Large intestine (tissue), 3 donors: Measurements from ENCODE around the gene ARHGEF6. TPM values are rescaled to one million over a fixed set of nuclear protein-coding genes. Genes with fewer than 3 reads are reported as not detected.

Experiments
- DNase-seq, 2 donors: peaks; one replicate each; pipeline versions ENCODE4 v3.0.0 to v3.0.0-alpha.2; 2013
- H3K27ac ChIP-seq: one replicate; pipeline ENCODE4 v1.5.1; 2013; ENCODE audit warnings: low read length
- H3K27me3 ChIP-seq: 2 replicates; pipeline ENCODE4 v1.6.1; 2013; ENCODE audit warnings: low read length; ENCODE audit not compliant: control insufficient read depth, insufficient read depth
- H3K36me3 ChIP-seq: 2 replicates; pipeline ENCODE4 v1.6.1; 2013; ENCODE audit warnings: low read length; ENCODE audit not compliant: control insufficient read depth, insufficient read depth
- H3K4me1 ChIP-seq: one replicate; pipeline ENCODE4 v1.6.1; 2013; ENCODE audit warnings: low read length; ENCODE audit not compliant: control insufficient read depth, insufficient read depth
- H3K4me3 ChIP-seq: one replicate; pipeline ENCODE4 v1.5.1; 2013; ENCODE audit warnings: low read length
- H3K9me3 ChIP-seq: one replicate; pipeline ENCODE4 v1.6.1; 2013; ENCODE audit warnings: mild to moderate bottlenecking, low read depth, low read length, moderate library complexity; ENCODE audit not compliant: control insufficient read depth
- WGBS: methylation state at CpG from one replicate; pipeline ENCODE4 v1.1.5; 2013; ENCODE audit warnings: low lambda C conversion rate; ENCODE audit not compliant: insufficient coverage; 5-methylcytosine and 5-hydroxymethylcytosine counted together
- polyA plus RNA-seq: library from polyadenylated mRNA; unstranded; fragments of 120-200 nt; gene quantifications from one replicate; pipeline ENCODE4 v1.2.1, GENCODE V29; 2013

The ARHGEF6 gene
- polyA plus RNA-seq, 1 donor = 8.7 TPM

GRCh38 chrX:136646602-136647239, 134.0 kb downstream of the ARHGEF6 start:
- DNase-seq = no peak

DNA sequence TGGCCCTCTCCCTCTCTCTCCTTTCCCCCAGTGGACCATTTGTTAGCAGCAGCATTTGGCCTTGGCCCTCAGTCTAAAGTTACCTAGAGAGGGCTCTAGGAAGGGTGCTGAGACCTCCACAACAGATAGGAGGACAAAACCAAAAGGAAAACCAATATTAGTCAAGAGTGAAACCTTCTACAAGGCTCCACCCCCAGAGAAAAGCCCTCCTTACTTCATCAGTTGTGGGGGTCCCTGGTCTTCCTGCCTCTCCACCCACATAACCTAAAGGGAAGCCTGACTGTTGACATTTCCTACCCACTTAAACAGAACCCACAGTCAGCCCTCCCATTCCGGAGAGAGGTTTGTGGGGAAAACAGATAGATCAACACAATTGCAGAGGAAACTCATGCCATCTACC, 137.5 kb downstream of the ARHGEF6 start:
- no peak overlapping the region for H3K27ac ChIP-seq
- H3K4me3 ChIP-seq = no peak overlapping the region
- no peak for DNase-seq
- H3K36me3 ChIP-seq = no peaks in the 10 kb centered on the region
- no peaks in the 10 kb centered on the region for H3K27me3 ChIP-seq
- no peaks in the 10 kb centered on the region for H3K4me1 ChIP-seq
- no peaks in the 10 kb centered on the region for H3K9me3 ChIP-seq
- WGBS = no CpG with 5 or more reads among the region's 1 CpG

More at GRCh38 chrX:136646602-136647239, 134.0 kb downstream of the ARHGEF6 start:
- WGBS = no CpG with 5 or more reads among the region's 5 CpGs
- Histone ChIP-seq H3K4me1 (no peaks in the 10 kb centered on the region), H3K36me3 (no peaks in the 10 kb centered on the region), H3K27ac (no peak overlapping the region), H3K27me3 (no peaks in the 10 kb centered on the region), H3K9me3 (no peaks in the 10 kb centered on the region), H3K4me3 (no peak overlapping the region)

GRCh38 chrX:136639506-136640176, 141.1 kb downstream of the ARHGEF6 start:
- no CpG with 5 or more reads among the region's 8 CpGs for WGBS
- Histone ChIP-seq H3K4me3 (no peak overlapping the region), H3K27me3 (no peaks in the 10 kb centered on the region), H3K36me3 (no peaks in the 10 kb centered on the region), H3K9me3 (no peaks in the 10 kb centered on the region), H3K4me1 (no peaks in the 10 kb centered on the region), H3K27ac (no peak overlapping the region)
- DNase-seq = no peak

DNA sequence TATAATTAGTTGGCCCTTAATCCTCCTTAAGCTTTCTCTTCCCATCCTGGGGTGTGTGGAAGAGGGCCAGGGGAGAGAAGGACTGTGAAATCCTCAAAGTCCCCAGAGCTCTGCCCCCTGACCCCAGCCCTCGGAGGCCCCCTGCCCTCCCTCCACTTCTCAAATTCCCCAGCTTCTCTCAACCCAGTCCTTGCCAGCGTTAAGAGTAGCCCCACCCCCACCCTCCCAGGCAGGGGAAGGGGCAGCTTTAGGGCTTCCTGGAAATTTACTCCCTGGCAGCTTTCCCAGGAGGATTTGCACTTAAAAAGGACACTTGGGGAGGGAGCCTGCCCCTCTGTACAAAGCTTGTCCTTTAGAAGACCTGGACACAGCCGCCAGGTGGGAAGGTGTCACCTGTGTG, 144.6 kb downstream of the ARHGEF6 start:
- Histone ChIP-seq H3K4me1 (no peaks in the 10 kb centered on the region), H3K27ac (no peak overlapping the region), H3K27me3 (no peaks in the 10 kb centered on the region), H3K9me3 (no peaks in the 10 kb centered on the region), H3K36me3 (no peaks in the 10 kb centered on the region), H3K4me3 (no peak overlapping the region)
- no peak for DNase-seq
- WGBS = no CpG with 5 or more reads among the region's 3 CpGs

- Histone ChIP-seq H3K4me1 (no peaks in the 10 kb centered on the region), H3K27me3 (no peaks in the 10 kb centered on the region), H3K9me3 (no peaks in the 10 kb centered on the region), H3K4me3 (no peak overlapping the region), H3K36me3 (no peaks in the 10 kb centered on the region), H3K27ac (no peak overlapping the region)
- WGBS = no CpG with 5 or more reads among the region's 6 CpGs
- no peak for DNase-seq
These were observed 145.5 kb downstream of the ARHGEF6 start for GRCh38 chrX:136635235-136635634.

DNA sequence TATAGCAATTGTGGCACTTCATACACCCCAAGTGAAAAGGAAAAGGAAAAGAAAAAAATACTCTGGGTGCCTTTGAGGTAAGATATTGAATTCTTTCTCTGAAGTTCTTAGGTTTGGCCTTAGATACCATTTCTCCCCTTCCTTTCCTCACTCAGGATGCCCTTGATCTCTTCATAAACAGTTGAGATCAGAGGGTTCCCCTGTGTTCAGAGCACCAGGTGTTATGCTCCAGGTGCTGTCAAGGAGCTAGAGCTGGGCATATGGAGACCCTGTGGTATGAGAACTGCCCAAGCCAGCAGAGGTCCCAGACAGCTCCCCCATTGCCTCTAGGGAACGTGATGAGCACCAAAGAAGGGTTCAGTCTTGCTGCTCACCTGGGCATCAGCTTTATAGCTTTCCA, 149.9 kb downstream of the ARHGEF6 start:
- no peak overlapping the region for H3K27ac ChIP-seq
- H3K4me1 ChIP-seq = no peaks in the 10 kb centered on the region
- H3K27me3 ChIP-seq = no peaks in the 10 kb centered on the region
- H3K4me3 ChIP-seq = no peak overlapping the region
- H3K9me3 ChIP-seq = no peaks in the 10 kb centered on the region
- DNase-seq = no peak
- no peaks in the 10 kb centered on the region for H3K36me3 ChIP-seq
- no CpG with 5 or more reads among the region's 1 CpG for WGBS

- DNase-seq = no peak
- Histone ChIP-seq H3K4me3 (no peak overlapping the region), H3K27me3 (no peaks in the 10 kb centered on the region), H3K36me3 (no peaks in the 10 kb centered on the region), H3K4me1 (no peaks in the 10 kb centered on the region), H3K9me3 (no peaks in the 10 kb centered on the region), H3K27ac (no peak overlapping the region)
- no CpG with 5 or more reads among the region's 6 CpGs for WGBS
These were observed 151.5 kb downstream of the ARHGEF6 start for GRCh38 chrX:136629084-136629750.

DNA sequence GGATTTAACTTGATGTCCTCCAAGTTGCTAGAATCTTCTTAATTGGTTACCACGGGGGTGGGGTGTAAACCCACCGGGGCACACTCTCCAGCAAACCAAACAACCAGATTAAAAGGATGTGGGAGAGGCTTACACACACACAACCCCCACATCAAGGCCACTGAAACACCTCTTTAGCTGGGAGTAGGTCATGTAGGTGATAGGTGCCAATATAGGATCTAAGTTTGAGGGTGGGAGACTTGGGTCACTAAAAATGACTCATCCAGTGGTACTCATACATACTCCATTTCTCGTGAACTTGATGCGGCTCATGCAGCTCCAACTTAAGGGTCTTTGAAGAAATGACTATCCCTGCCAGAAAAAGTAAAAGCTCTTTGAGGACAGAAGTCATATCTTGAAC, 153.3 kb downstream of the ARHGEF6 start:
- Histone ChIP-seq H3K4me1 (no peaks in the 10 kb centered on the region), H3K27me3 (no peaks in the 10 kb centered on the region), H3K36me3 (no peaks in the 10 kb centered on the region), H3K4me3 (no peak overlapping the region), H3K9me3 (no peaks in the 10 kb centered on the region), H3K27ac (no peak overlapping the region)
- no CpG with 5 or more reads among the region's 4 CpGs for WGBS
- DNase-seq = no peak

DNA sequence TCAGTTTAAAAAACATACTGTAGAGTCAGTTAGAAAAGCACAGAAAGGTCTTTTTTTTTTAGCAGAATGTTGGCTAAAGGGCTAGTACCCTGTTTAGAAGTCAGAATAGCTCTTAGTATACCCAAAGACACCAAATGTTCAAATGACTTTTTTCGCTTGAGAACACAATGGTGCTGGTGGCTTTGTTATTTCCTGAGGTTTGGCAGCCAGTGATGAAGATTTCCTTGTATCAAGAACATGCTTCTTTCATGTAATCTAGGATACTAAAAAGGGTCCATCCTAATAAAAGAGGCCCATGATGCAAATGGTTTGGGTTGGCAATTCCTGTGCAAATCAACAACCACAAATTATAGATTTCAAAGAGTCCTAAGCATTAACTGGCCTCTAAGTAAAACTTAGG, 153.8 kb downstream of the ARHGEF6 start:
- Histone ChIP-seq H3K36me3 (no peaks in the 10 kb centered on the region), H3K27ac (no peak overlapping the region), H3K27me3 (no peaks in the 10 kb centered on the region), H3K4me3 (no peak overlapping the region), H3K9me3 (no peaks in the 10 kb centered on the region), H3K4me1 (no peaks in the 10 kb centered on the region)
- DNase-seq = no peak
- WGBS = no CpG with 5 or more reads among the region's 1 CpG

- H3K4me1 ChIP-seq = no peaks in the 10 kb centered on the region
- WGBS = no CpG with 5 or more reads among the region's 2 CpGs
- no peaks in the 10 kb centered on the region for H3K36me3 ChIP-seq
- no peak overlapping the region for H3K27ac ChIP-seq
- no peaks in the 10 kb centered on the region for H3K27me3 ChIP-seq
- no peak overlapping the region for H3K4me3 ChIP-seq
- no peaks in the 10 kb centered on the region for H3K9me3 ChIP-seq
- DNase-seq = no peak
These were observed 154.5 kb downstream of the ARHGEF6 start for GRCh38 chrX:136626237-136626636.
